HepG2 (cell line): Measurements from ENCODE around the gene HS3ST4. TPM values are rescaled to one million over a fixed set of nuclear protein-coding genes. Genes with fewer than 3 reads are reported as not detected.

Source experiments
- ATAC-seq: fragments of 200-7000 bp; cut with Tn5 transposase; 3 replicates; pipeline ENCODE4 v1.9.1; 2020; ENCODE audit warnings: mild to moderate bottlenecking, moderate library complexity
- BruUV-seq: library from RNA; stranded (reverse); fragments of 400-500 nt; replicated peaks from 2 replicates; lab custom pipeline; 2021; lab: Mats Ljungman, UMichigan
- CTCF ChIA-PET: fragments of 300-600 bp; formaldehyde crosslinking; extraction: SDS; loops from one replicate; lab custom pipeline; 2021; ENCODE audit warnings: low total read pairs, inconsistent platforms, low intra/inter-chr PET ratio; lab: Yijun Ruan, JAX
- POLR2A ChIA-PET: fragments of 350-600 bp; sonication (Branson Sonifier 250); formaldehyde crosslinking; loops from one replicate; lab custom pipeline; 2020; ENCODE audit warnings: antibody characterized with exemption, inconsistent platforms; lab: Yijun Ruan, JAX
- DNase-seq: peaks from one replicate; pipeline ENCODE4 v3.0.0-alpha.2; 2015; ENCODE audit warnings: low spot score
- FAIRE-seq: peaks from 3 replicates; lab custom pipeline; 2011; peaks lifted over from hg19 to GRCh38; lab: Jason Lieb, UNC
- H2AFZ ChIP-seq: one replicate; pipeline ENCODE4 v1.6.1; 2011; ENCODE audit warnings: low read length, inconsistent platforms
- H3K27ac ChIP-seq: fragments of 300-600 bp; 3 replicates; pipeline ENCODE4 v1.8.0; 2011; ENCODE audit warnings: mixed run types, mild to moderate bottlenecking, mixed read lengths, low read length, inconsistent platforms; ENCODE audit not compliant: insufficient read depth; ENCODE audit errors: extremely low read length
- H3K27me3 ChIP-seq, 2 experiments: fragments of 200-600 bp in 1 of 2; 2 replicates in 1 of 2; 3 replicates in 1 of 2; pipeline versions ENCODE4 v1.6.0 to v1.8.0; 2011; ENCODE audit warnings: low read length in 2 of 2, mild to moderate bottlenecking in 2 of 2, moderate library complexity in 2 of 2, inconsistent platforms in 1 of 2; ENCODE audit not compliant: insufficient read depth in 2 of 2, control insufficient read depth in 1 of 2
- H3K36me3 ChIP-seq, 2 experiments: fragments of 200-600 bp in 1 of 2; replicated peaks in 1 of 2; 2 replicates in 1 of 2; 3 replicates in 1 of 2; pipeline versions ENCODE4 v1.5.1 to v1.8.0; 2011; ENCODE audit warnings: low read length in 2 of 2, inconsistent platforms in 1 of 2; ENCODE audit not compliant: insufficient read depth in 2 of 2, control insufficient read depth in 1 of 2
- H3K4me1 ChIP-seq: 2 replicates; pipeline ENCODE4 v1.5.1; 2012; ENCODE audit warnings: low read length, inconsistent platforms; ENCODE audit not compliant: insufficient read depth
- H3K4me2 ChIP-seq: 2 replicates; pipeline ENCODE4 v1.6.0; 2011; ENCODE audit warnings: low read depth, low read length, inconsistent platforms
- H3K4me3 ChIP-seq, 3 experiments: fragments of 200-600 bp in 1 of 3; sonication (generic), shearing (Covaris generic) in 1 of 3; replicated peaks in 1 of 3; 2 replicates each; pipeline ENCODE4 v1.5.1; 2011 to 2016; ENCODE audit warnings: low read length in 3 of 3, inconsistent platforms in 2 of 3, low read depth in 2 of 3, mild to moderate bottlenecking in 2 of 3, control low read depth in 1 of 3, mixed read lengths in 1 of 3; ENCODE audit not compliant: insufficient read depth in 1 of 3
- H3K79me2 ChIP-seq: one replicate; pipeline ENCODE4 v1.6.1; 2011; ENCODE audit warnings: low read length, inconsistent platforms; ENCODE audit not compliant: insufficient read depth
- H3K9ac ChIP-seq: 2 replicates; pipeline ENCODE4 v1.6.0; 2011; ENCODE audit warnings: mild to moderate bottlenecking, low read depth, low read length, inconsistent platforms; ENCODE audit not compliant: insufficient read depth
- H3K9me3 ChIP-seq: 2 replicates; pipeline ENCODE4 v1.5.1; 2012; ENCODE audit warnings: mild to moderate bottlenecking, low read length
- H4K20me1 ChIP-seq: 2 replicates; pipeline ENCODE4 v1.6.0; 2011; ENCODE audit warnings: inconsistent platforms, mild to moderate bottlenecking, low read length, moderate library complexity; ENCODE audit not compliant: insufficient read depth
- ATAD3A ChIP-seq: sonication (generic); formaldehyde crosslinking; IDR thresholded peaks from 2 replicates; pipeline ENCODE4 v1.4.0; 2020; ENCODE audit warnings: missing genetic modification reagents
- KLF9 ChIP-seq: IDR thresholded peaks from 2 replicates; pipeline ENCODE4 v1.6.1; 2016; ENCODE audit warnings: low read depth
- NFATC3 ChIP-seq: sonication (generic); formaldehyde crosslinking; IDR thresholded peaks from 2 replicates; pipeline ENCODE4 v1.5.1; 2020; ENCODE audit warnings: mild to moderate bottlenecking, missing genetic modification reagents
- PRDM4 ChIP-seq: sonication (generic); formaldehyde crosslinking; IDR thresholded peaks from 2 replicates; pipeline ENCODE4 v1.9.0; 2021; ENCODE audit warnings: missing genetic modification reagents, borderline replicate concordance
- RBFOX2 ChIP-seq: fragments of 200-400 bp; formaldehyde crosslinking; IDR thresholded peaks from 2 replicates; pipeline ENCODE4 v1.6.1; 2017; ENCODE audit warnings: low read depth, mild to moderate bottlenecking, low read length
- RBM39 ChIP-seq: fragments of 200-400 bp; formaldehyde crosslinking; IDR thresholded peaks from one replicate; pipeline ENCODE4 v1.6.1; 2018; ENCODE audit warnings: antibody characterized with exemption, mild to moderate bottlenecking, low read depth, low read length; ENCODE audit not compliant: poor library complexity, severe bottlenecking
- ZNF609 ChIP-seq: sonication (generic); formaldehyde crosslinking; IDR thresholded peaks from 2 replicates; pipeline ENCODE4 v1.4.0; 2020; ENCODE audit warnings: mild to moderate bottlenecking, missing genetic modification reagents, borderline replicate concordance
- WGBS: methylation state at CpG from one replicate; pipeline ENCODE4 v1.1.6; 2017; ENCODE audit warnings: low lambda C conversion rate; 5-methylcytosine and 5-hydroxymethylcytosine counted together
- in situ Hi-C: cut with HindIII; loops from 2 replicates; pipeline ENCODE4 v1.10.0; 2017; ENCODE audit warnings: low pct_unique_long_range_greater_than_20kb; ENCODE audit not compliant: extremely low pct_ligation_motif_present
- intact Hi-C: fragments of 100-400 bp; cut with micrococcal nuclease; formaldehyde crosslinking; loops from one replicate; pipeline ENCODE4 v1.10.0; 2022; ENCODE audit not compliant: unreplicated experiment
- polyA plus RNA-seq, 8 experiments: library from polyadenylated mRNA; depleted of rRNA in 3 of 8; stranded (reverse) in 7 of 8; unstranded in 1 of 8; fragments of >200 nt; fragmentation: Illumina TruSeq in 4 of 8; extraction: Trizol in 4 of 8; gene quantifications; 2 replicates each; pipeline versions ENCODE4 v1.2.1 to v1.2.3, GENCODE V29; 2011 to 2016; ENCODE audit warnings: low read depth in 4 of 8, missing spikeins in 1 of 8, mixed read lengths in 1 of 8; ENCODE audit not compliant: insufficient read depth in 1 of 8
- total RNA-seq, 5 experiments: library from RNA; depleted of rRNA; stranded (reverse); fragments of >200 nt; fragmentation: Illumina TruSeq; extraction: Trizol; gene quantifications; 2 replicates each; pipeline ENCODE4 v1.2.3, GENCODE V29; 2016; ENCODE audit warnings: low read depth in 1 of 5

The HS3ST4 gene
- total and polyA plus RNA-seq, 2 of the 13 experiments (the other 11 are each of a cell fraction or from before 2014, with no cell fraction given): not detected

- no peak overlapping the region for H3K9ac ChIP-seq
- H3K27me3 ChIP-seq: no peaks in the 10 kb centered on the region
- CTCF ChIA-PET: no interaction called here
- DNase-seq (no peak), ATAC-seq (no peak), FAIRE-seq (no peak)
- POLR2A ChIA-PET: no interaction called here
- intact Hi-C loops: no loop called here
- H3K9me3 ChIP-seq: peaks cover 7% of the 10 kb centered on the region
- in situ Hi-C loops: no loop called here
- H2AFZ ChIP-seq: no peak overlapping the region
- no peak overlapping the region for H3K27ac ChIP-seq
- no TSS peak for BruUV-seq
- no peaks in the 10 kb centered on the region for H3K4me1 ChIP-seq
- WGBS: 22% methylated on average over 5 of the region's 6 CpGs
- no peak overlapping the region for H3K4me2 ChIP-seq
- H4K20me1 ChIP-seq: no peaks in the 10 kb centered on the region
- TF ChIP-seq ZNF609 (no peak), NFATC3 (CRISPR knock-in tag) (no peak), RBFOX2 (no peak), PRDM4 (CRISPR knock-in tag) (no peak), ATAD3A (no peak), KLF9 (CRISPR knock-in tag) (no peak), RBM39 (no peak)
- H3K79me2 ChIP-seq: no peaks in the 10 kb centered on the region
- H3K4me3 ChIP-seq: no peak overlapping the region
- H3K36me3 ChIP-seq: no peaks in the 10 kb centered on the region
Measured at GRCh38 chr16:25750488-25751216, 58.9 kb downstream of the HS3ST4 start.
